ENCODE results near the gene LDLRAP1.

The LDLRAP1 gene

GRCh38 chr1:25501235-25502058 is 42.0 kb upstream of the LDLRAP1 start:
- Histone ChIP-seq H3K36me3 (ENCODE audit: low read length) (0 out of 2 replicates have a peak, but pooled peaks cover 6% of the 10 kb centered on the region), H3K79me2 (ENCODE audit: insufficient read depth, low read length) (no peaks in the 10 kb centered on the region), H2AFZ (ENCODE audit: low read depth, low read length, severe bottlenecking) (no peak overlapping the region), H4K20me1 (ENCODE audit: low read depth, low read length) (no peaks in the 10 kb centered on the region), H3K9me3 (ENCODE audit: insufficient read depth, low read length) (no peaks in the 10 kb centered on the region), H3K27me3 (ENCODE audit: low read length) (no peaks in the 10 kb centered on the region), H3K9me2 (replicated peaks; ENCODE audit: insufficient read depth, low read length) (no peaks in the 10 kb centered on the region), H3F3A (ENCODE audit: insufficient read depth) (no peaks in the 10 kb centered on the region), H3K27ac (ENCODE audit: low read depth, low read length) (no peak overlapping the region), H3K9ac (ENCODE audit: low read length) (no peak overlapping the region), H3K4me3 (ENCODE audit: insufficient read depth, low read length, poor library complexity, severe bottlenecking) (no peak overlapping the region), H3K4me2 (ENCODE audit: low read depth, low read length, poor library complexity, severe bottlenecking) (no peak overlapping the region)
- TF ChIP-seq EZH2phosphoT487 (conservative IDR thresholded peaks at IDR 0.05; ENCODE audit: low read length), result no peak
- TF ChIP-seq, protein P1, sequence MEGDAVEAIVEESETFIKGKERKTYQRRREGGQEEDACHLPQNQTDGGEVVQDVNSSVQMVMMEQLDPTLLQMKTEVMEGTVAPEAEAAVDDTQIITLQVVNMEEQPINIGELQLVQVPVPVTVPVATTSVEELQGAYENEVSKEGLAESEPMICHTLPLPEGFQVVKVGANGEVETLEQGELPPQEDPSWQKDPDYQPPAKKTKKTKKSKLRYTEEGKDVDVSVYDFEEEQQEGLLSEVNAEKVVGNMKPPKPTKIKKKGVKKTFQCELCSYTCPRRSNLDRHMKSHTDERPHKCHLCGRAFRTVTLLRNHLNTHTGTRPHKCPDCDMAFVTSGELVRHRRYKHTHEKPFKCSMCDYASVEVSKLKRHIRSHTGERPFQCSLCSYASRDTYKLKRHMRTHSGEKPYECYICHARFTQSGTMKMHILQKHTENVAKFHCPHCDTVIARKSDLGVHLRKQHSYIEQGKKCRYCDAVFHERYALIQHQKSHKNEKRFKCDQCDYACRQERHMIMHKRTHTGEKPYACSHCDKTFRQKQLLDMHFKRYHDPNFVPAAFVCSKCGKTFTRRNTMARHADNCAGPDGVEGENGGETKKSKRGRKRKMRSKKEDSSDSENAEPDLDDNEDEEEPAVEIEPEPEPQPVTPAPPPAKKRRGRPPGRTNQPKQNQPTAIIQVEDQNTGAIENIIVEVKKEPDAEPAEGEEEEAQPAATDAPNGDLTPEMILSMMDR (IDR thresholded peaks at IDR 0.05; ENCODE audit: insufficient read depth, low read length, poor library complexity, severe bottlenecking), result peak; percentile 12

GRCh38 chr1:25502957-25503356 is 40.4 kb upstream of the LDLRAP1 start:
- H3K9me2 ChIP-seq (replicated peaks; ENCODE audit: insufficient read depth, low read length), result no peaks in the 10 kb centered on the region
- no peak overlapping the region for H3K27ac ChIP-seq (ENCODE audit: low read depth, low read length)
- H3K36me3 ChIP-seq (ENCODE audit: low read length), result 0 out of 2 replicates have a peak, but pooled peaks cover 6% of the 10 kb centered on the region
- no peaks in the 10 kb centered on the region for H3K79me2 ChIP-seq (ENCODE audit: insufficient read depth, low read length)
- no peaks in the 10 kb centered on the region for H3K27me3 ChIP-seq (ENCODE audit: low read length)
- no peak overlapping the region for H3K4me2 ChIP-seq (ENCODE audit: low read depth, low read length, poor library complexity, severe bottlenecking)
- H3F3A ChIP-seq (ENCODE audit: insufficient read depth), result no peaks in the 10 kb centered on the region
- no peak overlapping the region for H3K9ac ChIP-seq (ENCODE audit: low read length)
- TF ChIP-seq, protein P1 (IDR thresholded peaks at IDR 0.05; ENCODE audit: insufficient read depth, low read length, poor library complexity, severe bottlenecking), result no peak
- no peak for TF ChIP-seq EZH2phosphoT487 (conservative IDR thresholded peaks at IDR 0.05; ENCODE audit: low read length)
- no peak overlapping the region for H2AFZ ChIP-seq (ENCODE audit: low read depth, low read length, severe bottlenecking)
- H3K9me3 ChIP-seq (ENCODE audit: insufficient read depth, low read length), result no peaks in the 10 kb centered on the region
- H4K20me1 ChIP-seq (ENCODE audit: low read depth, low read length), result no peaks in the 10 kb centered on the region
- no peak overlapping the region for H3K4me3 ChIP-seq (ENCODE audit: insufficient read depth, low read length, poor library complexity, severe bottlenecking)

DNA sequence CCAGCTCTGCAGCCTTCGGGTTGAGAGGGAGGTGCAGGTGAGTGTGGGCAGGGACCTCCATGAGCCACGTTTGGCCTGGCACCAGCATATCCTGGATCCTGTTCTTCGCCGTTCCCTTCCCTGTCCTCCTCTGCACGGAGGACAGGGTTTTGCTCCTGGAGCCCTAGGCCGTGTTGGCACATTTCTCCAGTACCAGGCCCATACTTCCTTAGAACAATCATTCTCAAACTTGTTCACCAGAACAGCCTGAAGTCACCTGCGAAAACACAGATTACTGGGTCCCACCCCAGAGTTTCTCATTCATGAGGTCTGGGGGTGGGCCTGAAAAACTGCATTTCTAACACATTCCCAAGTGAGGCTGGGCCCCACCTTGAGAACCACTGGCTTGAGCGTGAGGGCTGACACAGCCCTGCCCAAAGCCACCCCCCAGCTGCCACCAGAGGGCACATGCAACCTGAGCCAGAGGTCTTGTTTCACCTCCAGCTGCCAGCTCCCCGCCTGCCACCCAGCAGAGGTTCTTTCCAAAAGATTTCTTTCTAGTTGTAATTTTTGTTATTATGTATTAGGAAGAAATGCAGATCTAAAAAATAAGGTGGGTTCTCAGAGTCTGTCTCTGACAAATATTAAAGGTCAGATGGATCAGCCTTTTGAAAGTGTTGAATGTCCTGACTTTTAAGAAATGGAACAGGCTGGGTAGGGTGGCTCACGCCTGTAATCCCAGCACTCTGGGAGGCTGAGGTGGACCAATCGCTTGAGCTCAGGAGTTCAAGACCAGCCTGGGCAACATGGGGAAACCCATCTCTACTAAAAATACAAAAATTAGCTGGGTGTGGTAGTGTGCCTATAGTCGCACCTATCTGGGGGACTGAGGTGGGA is 39.6 kb upstream of the LDLRAP1 start:
- Histone ChIP-seq H3K9me3 (ENCODE audit: insufficient read depth, low read length) (no peaks in the 10 kb centered on the region), H3K4me3 (ENCODE audit: insufficient read depth, low read length, poor library complexity, severe bottlenecking) (no peak overlapping the region), H4K20me1 (ENCODE audit: low read depth, low read length) (no peaks in the 10 kb centered on the region), H3F3A (ENCODE audit: insufficient read depth) (no peaks in the 10 kb centered on the region), H3K9ac (ENCODE audit: low read length) (no peak overlapping the region), H3K79me2 (ENCODE audit: insufficient read depth, low read length) (no peaks in the 10 kb centered on the region), H3K27me3 (ENCODE audit: low read length) (no peaks in the 10 kb centered on the region), H2AFZ (ENCODE audit: low read depth, low read length, severe bottlenecking) (no peak overlapping the region), H3K27ac (ENCODE audit: low read depth, low read length) (no peak overlapping the region), H3K36me3 (ENCODE audit: low read length) (0 out of 2 replicates have a peak, but pooled peaks cover under 1% of the 10 kb centered on the region), H3K4me2 (ENCODE audit: low read depth, low read length, poor library complexity, severe bottlenecking) (no peak overlapping the region), H3K9me2 (replicated peaks; ENCODE audit: insufficient read depth, low read length) (no peaks in the 10 kb centered on the region)
- TF ChIP-seq, protein P1 (IDR thresholded peaks at IDR 0.05; ENCODE audit: insufficient read depth, low read length, poor library complexity, severe bottlenecking), result peak; percentile 51
- no peak for TF ChIP-seq EZH2phosphoT487 (conservative IDR thresholded peaks at IDR 0.05; ENCODE audit: low read length)
